Fibroblast of lung (primary cell): ENCODE data around the gene SCYL1. TPM values are rescaled to one million over a fixed set of nuclear protein-coding genes. Genes with fewer than 3 reads are reported as not detected.
A peak's percentile ranks its signal among the peaks of the same experiment; 100 is the strongest.

ENCODE experiments used
- DNase-seq, 2 donors: peaks; one replicate each; pipeline versions ENCODE4 v3.0.0 to v3.0.0-alpha.2; 2010; ENCODE audit warnings: low read depth in 2 of 2
- H2AFZ ChIP-seq: 2 replicates; pipeline ENCODE4 v1.5.1; 2012; ENCODE audit warnings: low read length, control low read depth, inconsistent platforms
- H3K27ac ChIP-seq: 2 replicates; pipeline ENCODE4 v1.5.1; 2011; ENCODE audit warnings: low read length, control low read depth; ENCODE audit not compliant: insufficient read depth
- H3K27me3 ChIP-seq: 2 replicates; pipeline ENCODE4 v1.5.1; 2011; ENCODE audit warnings: mild to moderate bottlenecking, low read length; ENCODE audit not compliant: control insufficient read depth, insufficient read depth
- H3K36me3 ChIP-seq: 2 replicates; pipeline ENCODE4 v1.5.1; 2011; ENCODE audit warnings: low read length; ENCODE audit not compliant: control insufficient read depth, insufficient read depth
- H3K4me1 ChIP-seq: 2 replicates; pipeline ENCODE4 v1.5.1; 2011; ENCODE audit warnings: low read length; ENCODE audit not compliant: control insufficient read depth, insufficient read depth; ENCODE audit errors: extremely low read depth
- H3K4me2 ChIP-seq: 2 replicates; pipeline ENCODE4 v1.5.1; 2011; ENCODE audit warnings: low read length, control low read depth; ENCODE audit not compliant: insufficient read depth; ENCODE audit errors: extremely low read depth
- H3K4me3 ChIP-seq, 4 experiments: fragments of 200-600 bp in 1 of 4; sonication (generic) in 1 of 4; replicated peaks in 1 of 4; 2 replicates each; pipeline ENCODE4 v1.5.1; 2011 to 2016; ENCODE audit warnings: low read length in 4 of 4, low read depth in 3 of 4, mild to moderate bottlenecking in 3 of 4, control low read depth in 2 of 4, inconsistent platforms in 1 of 4, mixed read lengths in 1 of 4; ENCODE audit not compliant: insufficient read depth in 1 of 4; ENCODE audit errors: control extremely low read depth in 1 of 4
- H3K79me2 ChIP-seq: 2 replicates; pipeline ENCODE4 v1.5.1; 2012; ENCODE audit warnings: mild to moderate bottlenecking, low read length, inconsistent platforms; ENCODE audit not compliant: control insufficient read depth, insufficient read depth
- H3K9ac ChIP-seq: 2 replicates; pipeline ENCODE4 v1.5.1; 2011; ENCODE audit warnings: mild to moderate bottlenecking, low read length, control low read depth; ENCODE audit not compliant: insufficient read depth
- H3K9me3 ChIP-seq: 2 replicates; pipeline ENCODE4 v1.5.1; 2012; ENCODE audit warnings: low read depth, low read length; ENCODE audit not compliant: control insufficient read depth, insufficient read depth
- H4K20me1 ChIP-seq: 2 replicates; pipeline ENCODE4 v1.5.1; 2011; ENCODE audit warnings: low read length; ENCODE audit not compliant: control insufficient read depth, insufficient read depth; ENCODE audit errors: extremely low read depth
- CTCF ChIP-seq, 2 donors: IDR thresholded peaks in 1 of 2; conservative IDR thresholded peaks in 1 of 2; 1 replicate in 1 of 2; 2 replicates in 1 of 2; pipeline ENCODE4 v1.5.1; 2011 to 2012; ENCODE audit warnings: low read length in 2 of 2, control low read depth in 1 of 2, inconsistent platforms in 1 of 2, low read depth in 1 of 2, mild to moderate bottlenecking in 1 of 2
- EZH2 ChIP-seq: IDR thresholded peaks from 2 replicates; pipeline ENCODE4 v1.5.1; 2012; ENCODE audit warnings: low read length, control low read depth, mild to moderate bottlenecking; ENCODE audit errors: missing control alignments
- polyA plus RNA-seq, 2 donors: library from polyadenylated mRNA; depleted of rRNA in 1 of 2; stranded (reverse) in 1 of 2; unstranded in 1 of 2; fragments of >200 nt; gene quantifications; 2 replicates each; pipeline ENCODE4 v1.2.1, GENCODE V29; 2011 to 2012; ENCODE audit warnings: missing spikeins in 1 of 2
- total RNA-seq: library from RNA; depleted of rRNA; stranded (reverse); fragments of >200 nt; gene quantifications from 2 replicates; pipeline ENCODE4 v1.2.1, GENCODE V29; 2014

SCYL1 gene
- total and polyA plus RNA-seq, 2 donors (not counting 1 experiment from before 2014, with no cell fraction given) = 58.2 to 84.6 TPM

- Histone ChIP-seq H3K4me3 (peak overlapping the region; percentile 33 to 61 (median 44)), H4K20me1 (no peaks in the 10 kb centered on the region), H3K36me3 (peaks cover 8% of the 10 kb centered on the region), H3K79me2 (peaks cover 37% of the 10 kb centered on the region), H3K9me3 (no peaks in the 10 kb centered on the region), H3K27me3 (no peaks in the 10 kb centered on the region), H3K9ac (no peak overlapping the region), H3K27ac (peak overlapping the region; percentile 59), H3K4me1 (peaks cover 46% of the 10 kb centered on the region), H3K4me2 (peak overlapping the region; percentile 79), H2AFZ (no peak overlapping the region)
- TF ChIP-seq CTCF (conservative IDR thresholded peaks at IDR 0.05 in 1 of 2, IDR thresholded peaks at IDR 0.05 in 1 of 2; ENCODE audit: low read depth in 1 of 2, low read length in 2 of 2) (no peak), EZH2 (no peak)
- DNase-seq = peak in 1 of 2 donors; percentile 24
Measured at GRCh38 chr11:65574811-65575567, 50.1 kb downstream of the SCYL1 start.

- H3K4me1 ChIP-seq = peaks cover 46% of the 10 kb centered on the region
- H3K79me2 ChIP-seq = peaks cover 33% of the 10 kb centered on the region
- no peak for TF ChIP-seq CTCF (conservative IDR thresholded peaks at IDR 0.05 in 1 of 2, IDR thresholded peaks at IDR 0.05 in 1 of 2; ENCODE audit: low read depth in 1 of 2, low read length in 2 of 2)
- no peak for TF ChIP-seq EZH2
- peak; percentile 38 to 72 for DNase-seq
- H4K20me1 ChIP-seq = no peaks in the 10 kb centered on the region
- no peaks in the 10 kb centered on the region for H3K9me3 ChIP-seq
- peaks cover 14% of the 10 kb centered on the region for H3K36me3 ChIP-seq
- peak within 1 kb of the TSS; percentile 55 to 79 (median 60) for H3K4me3 ChIP-seq
- no peak within 1 kb of the TSS for H2AFZ ChIP-seq
- peak within 1 kb of the TSS; percentile 80 for H3K27ac ChIP-seq
- H3K27me3 ChIP-seq = no peaks in the 10 kb centered on the region
- peak within 1 kb of the TSS; percentile 71 for H3K9ac ChIP-seq
- peak within 1 kb of the TSS; percentile 99 for H3K4me2 ChIP-seq
Measured at GRCh38 chr11:65575568-65576231, 50.8 kb downstream of the SCYL1 start, which contains the start of gene EHBP1L1. EHBP1L1 (plus strand) TSS chr11:65576053; CDS start chr11:65576303, 250 bp downstream.

- peaks cover 41% of the 10 kb centered on the region for H3K4me1 ChIP-seq
- no peaks in the 10 kb centered on the region for H3K27me3 ChIP-seq
- no peaks in the 10 kb centered on the region for H4K20me1 ChIP-seq
- H2AFZ ChIP-seq = no peak overlapping the region
- H3K4me2 ChIP-seq = peak overlapping the region; percentile 99
- no peaks in the 10 kb centered on the region for H3K9me3 ChIP-seq
- peak overlapping the region; percentile 55 to 79 (median 60) for H3K4me3 ChIP-seq
- H3K79me2 ChIP-seq = peaks cover 27% of the 10 kb centered on the region
- TF ChIP-seq CTCF (conservative IDR thresholded peaks at IDR 0.05 in 1 of 2, IDR thresholded peaks at IDR 0.05 in 1 of 2; ENCODE audit: low read depth in 1 of 2, low read length in 2 of 2) = no peak
- no peak for TF ChIP-seq EZH2
- peak overlapping the region; percentile 71 for H3K9ac ChIP-seq
- peaks cover 18% of the 10 kb centered on the region for H3K36me3 ChIP-seq
- peak overlapping the region; percentile 80 for H3K27ac ChIP-seq
- DNase-seq = no peak
Measured at GRCh38 chr11:65576232-65576866, 51.5 kb downstream of the SCYL1 start.
